PFSK-1 (cell line): ENCODE data around the gene TADA1.

Source experiments
- FOXP2 ChIP-seq: optimal IDR thresholded peaks from 2 replicates; pipeline ENCODE3; 2011; ENCODE audit warnings: borderline replicate concordance, control low read depth, inconsistent platforms; ENCODE audit not compliant: insufficient read depth; ENCODE audit errors: extremely low read length, extremely low read depth
- POLR2AphosphoS5 ChIP-seq: IDR thresholded peaks from 2 replicates; pipeline ENCODE4 v1.6.1; 2012; ENCODE audit warnings: low read depth, mild to moderate bottlenecking, control low read depth, low read length, moderate library complexity
- REST ChIP-seq, 2 experiments: IDR thresholded peaks; 2 replicates each; pipeline versions ENCODE4 v1.6.1 to v1.8.0; 2011 to 2012; ENCODE audit warnings: low read depth in 2 of 2, low read length in 2 of 2, control low read depth in 1 of 2, inconsistent platforms in 1 of 2, mild to moderate bottlenecking in 1 of 2, moderate library complexity in 1 of 2; ENCODE audit not compliant: insufficient read depth in 1 of 2
- SIN3A ChIP-seq: IDR thresholded peaks from 2 replicates; pipeline ENCODE4 v1.6.1; 2012; ENCODE audit warnings: mild to moderate bottlenecking, low read length, moderate library complexity, borderline replicate concordance; ENCODE audit not compliant: insufficient read depth
- TAF1 ChIP-seq: IDR thresholded peaks from 2 replicates; pipeline ENCODE4 v1.6.1; 2012; ENCODE audit warnings: low read length, control low read depth, borderline replicate concordance; ENCODE audit not compliant: insufficient read depth

TADA1 gene

GRCh38 chr1:166819974-166820373 lies 56.1 kb downstream of the TADA1 start:
- TF ChIP-seq FOXP2 (no peak), SIN3A (no peak), REST (IDR thresholded peaks at IDR 0.05; ENCODE audit: insufficient read depth in 1 of 2, low read depth in 2 of 2, low read length in 2 of 2) (no peak), TAF1 (no peak)

GRCh38 chr1:166814611-166815010 lies 61.5 kb downstream of the TADA1 start:
- no peak for TF ChIP-seq POLR2AphosphoS5
- no peak for TF ChIP-seq TAF1
- no peak for TF ChIP-seq SIN3A
- TF ChIP-seq FOXP2: no peak
- no peak for TF ChIP-seq REST (IDR thresholded peaks at IDR 0.05; ENCODE audit: insufficient read depth in 1 of 2, low read depth in 2 of 2, low read length in 2 of 2)

GRCh38 chr1:166813508-166814223 lies 62.4 kb downstream of the TADA1 start:
- TF ChIP-seq FOXP2 (no peak), POLR2AphosphoS5 (no peak), SIN3A (no peak), REST (IDR thresholded peaks at IDR 0.05; ENCODE audit: insufficient read depth in 1 of 2, low read depth in 2 of 2, low read length in 2 of 2) (no peak), TAF1 (no peak)

- no peak for TF ChIP-seq REST (IDR thresholded peaks at IDR 0.05; ENCODE audit: insufficient read depth in 1 of 2, low read depth in 2 of 2, low read length in 2 of 2)
These were observed 64.4 kb downstream of the TADA1 start for GRCh38 chr1:166811691-166812090.

GRCh38 chr1:166808952-166809351 lies 67.1 kb downstream of the TADA1 start:
- TF ChIP-seq FOXP2 (no peak), SIN3A (no peak), TAF1 (no peak), REST (IDR thresholded peaks at IDR 0.05; ENCODE audit: insufficient read depth in 1 of 2, low read depth in 2 of 2, low read length in 2 of 2) (no peak), POLR2AphosphoS5 (no peak)
